OCI-LY1 (cell line): Measurements from ENCODE around the gene FRMD4A.

Source experiments
- H2AFZ ChIP-seq: fragments of 200-600 bp; sonication (generic), shearing (Covaris generic); 2 replicates; pipeline ENCODE4 v1.6.0; 2014; ENCODE audit warnings: antibody characterized with exemption, mild to moderate bottlenecking, low read length
- H3F3A ChIP-seq: fragments of 200-600 bp; sonication (generic), shearing (Covaris generic); 2 replicates; pipeline ENCODE4 v1.6.0; 2014; ENCODE audit warnings: mild to moderate bottlenecking, antibody characterized with exemption, low read length, moderate library complexity; ENCODE audit not compliant: insufficient read depth
- H3K27ac ChIP-seq: fragments of 200-600 bp; sonication (generic); 2 replicates; pipeline ENCODE4 v1.5.1; 2014; ENCODE audit warnings: low read length, mixed run types, mild to moderate bottlenecking, low read depth; ENCODE audit not compliant: poor library complexity, severe bottlenecking
- H3K27me3 ChIP-seq: fragments of 200-600 bp; sonication (generic); 2 replicates; pipeline ENCODE4 v1.6.0; 2014; ENCODE audit warnings: antibody characterized with exemption, mild to moderate bottlenecking, low read length, moderate library complexity; ENCODE audit not compliant: insufficient read depth
- H3K36me3 ChIP-seq: fragments of 200-600 bp; sonication (generic); 2 replicates; pipeline ENCODE4 v1.6.1; 2014; ENCODE audit warnings: mild to moderate bottlenecking, antibody characterized with exemption, low read length, moderate library complexity, mixed read lengths; ENCODE audit not compliant: insufficient read depth
- H3K4me1 ChIP-seq: fragments of 200-600 bp; sonication (generic); 2 replicates; pipeline ENCODE4 v1.5.1; 2014; ENCODE audit warnings: mild to moderate bottlenecking, low read length, moderate library complexity; ENCODE audit not compliant: insufficient read depth, severe bottlenecking
- H3K4me2 ChIP-seq: fragments of 200-600 bp; sonication (generic), shearing (Covaris generic); 2 replicates; pipeline ENCODE4 v1.6.1; 2014; ENCODE audit warnings: low read length
- H3K4me3 ChIP-seq: fragments of 200-600 bp; sonication (generic); 2 replicates; pipeline ENCODE4 v1.5.1; 2014; ENCODE audit warnings: low read length, low read depth, mild to moderate bottlenecking, mixed read lengths; ENCODE audit not compliant: poor library complexity, severe bottlenecking
- H3K79me2 ChIP-seq: fragments of 200-600 bp; shearing (Covaris generic); 2 replicates; pipeline ENCODE4 v1.6.1; 2016; ENCODE audit warnings: mixed run types, low read length, mixed read lengths; ENCODE audit not compliant: insufficient read depth
- H3K9ac ChIP-seq: fragments of 200-600 bp; sonication (generic), shearing (Covaris generic); 2 replicates; pipeline ENCODE4 v1.6.1; 2014; ENCODE audit warnings: mild to moderate bottlenecking, low read length, mixed read lengths
- H3K9me2 ChIP-seq: fragments of 200-600 bp; sonication (generic), shearing (Covaris generic); 2 replicates; pipeline ENCODE4 v1.6.1; 2014; ENCODE audit warnings: low read depth, mild to moderate bottlenecking, low read length, mixed read lengths
- H3K9me3 ChIP-seq: fragments of 200-600 bp; shearing (Covaris generic); 2 replicates; pipeline ENCODE4 v1.6.1; 2014; ENCODE audit warnings: low read length, mixed read lengths
- H4K20me1 ChIP-seq: fragments of 200-600 bp; sonication (generic), shearing (Covaris generic); 2 replicates; pipeline ENCODE4 v1.6.0; 2016; ENCODE audit warnings: mild to moderate bottlenecking, low read length; ENCODE audit not compliant: insufficient read depth
- CTCF ChIP-seq: fragments of 200-600 bp; sonication (generic), shearing (Covaris generic); IDR thresholded peaks from 2 replicates; pipeline ENCODE4 v1.5.1; 2017; ENCODE audit warnings: mild to moderate bottlenecking, antibody characterized with exemption, low read length, moderate library complexity, mixed read lengths
- EZH2 ChIP-seq: fragments of 200-600 bp; sonication (generic), shearing (Covaris generic); IDR thresholded peaks from 2 replicates; pipeline ENCODE4 v1.8.0; 2017; ENCODE audit warnings: borderline replicate concordance, mixed run types, mild to moderate bottlenecking, antibody characterized with exemption, low read length, moderate library complexity, mixed read lengths

FRMD4A gene

GRCh38 chr10:13893926-13894325 is 436.8 kb downstream of the FRMD4A start:
- no peaks in the 10 kb centered on the region for H3K9me3 ChIP-seq
- no peak overlapping the region for H3K9ac ChIP-seq
- no peaks in the 10 kb centered on the region for H4K20me1 ChIP-seq
- TF ChIP-seq EZH2, result no peak
- TF ChIP-seq CTCF, result no peak
- no peaks in the 10 kb centered on the region for H3F3A ChIP-seq
- no peak overlapping the region for H3K27ac ChIP-seq
- no peaks in the 10 kb centered on the region; the same call in none of the 2 replicates for H3K27me3 ChIP-seq
- H3K9me2 ChIP-seq, result no peaks in the 10 kb centered on the region
- H2AFZ ChIP-seq, result no peak overlapping the region
- H3K4me2 ChIP-seq, result no peak overlapping the region
- no peaks in the 10 kb centered on the region for H3K36me3 ChIP-seq
- no peaks in the 10 kb centered on the region for H3K79me2 ChIP-seq
- no peak overlapping the region for H3K4me3 ChIP-seq
- no peaks in the 10 kb centered on the region for H3K4me1 ChIP-seq

- H3K36me3 ChIP-seq, result no peaks in the 10 kb centered on the region
- no peaks in the 10 kb centered on the region for H4K20me1 ChIP-seq
- H3K9me2 ChIP-seq, result no peaks in the 10 kb centered on the region
- H3F3A ChIP-seq, result no peaks in the 10 kb centered on the region
- no peaks in the 10 kb centered on the region for H3K79me2 ChIP-seq
- TF ChIP-seq EZH2 (no peak), CTCF (no peak)
- no peak overlapping the region for H3K9ac ChIP-seq
- H3K4me1 ChIP-seq, result no peaks in the 10 kb centered on the region
- H3K27me3 ChIP-seq, result no peaks in the 10 kb centered on the region; the same call in none of the 2 replicates
- no peak overlapping the region for H3K4me2 ChIP-seq
- no peaks in the 10 kb centered on the region for H3K9me3 ChIP-seq
- H3K27ac ChIP-seq, result no peak overlapping the region
- H3K4me3 ChIP-seq, result no peak overlapping the region
- H2AFZ ChIP-seq, result no peak overlapping the region
Measured at GRCh38 chr10:13892871-13893270, 437.9 kb downstream of the FRMD4A start.

GRCh38 chr10:13892001-13892491 is 438.7 kb downstream of the FRMD4A start:
- Histone ChIP-seq H4K20me1 (no peaks in the 10 kb centered on the region), H2AFZ (no peak overlapping the region), H3K79me2 (no peaks in the 10 kb centered on the region), H3K27ac (no peak overlapping the region), H3K9me2 (no peaks in the 10 kb centered on the region), H3K4me1 (no peaks in the 10 kb centered on the region), H3K9me3 (no peaks in the 10 kb centered on the region), H3K27me3 (no peaks in the 10 kb centered on the region; the same call in none of the 2 replicates), H3K36me3 (no peaks in the 10 kb centered on the region), H3K4me2 (no peak overlapping the region), H3K4me3 (no peak overlapping the region), H3F3A (no peaks in the 10 kb centered on the region), H3K9ac (no peak overlapping the region)
- no peak for TF ChIP-seq EZH2
- no peak for TF ChIP-seq CTCF
